GM21381 (cell line): ENCODE data around the gene PXDN.

Experiments
- ATAC-seq: cut with Tn5 transposase; IDR thresholded peaks from one replicate; pipeline ENCODE4 v1.9.1; 2021; ENCODE audit warnings: mild to moderate bottlenecking, moderate library complexity; ENCODE audit not compliant: unreplicated experiment

PXDN gene

GRCh38 chr2:1670636-1671035, 73.7 kb downstream of the PXDN start:
- no peak for ATAC-seq

- no peak for ATAC-seq
Measured at GRCh38 chr2:1665761-1666505, 78.4 kb downstream of the PXDN start.

- no peak for ATAC-seq
Measured at GRCh38 chr2:1664698-1665097, 79.6 kb downstream of the PXDN start.

- no peak for ATAC-seq
Measured at GRCh38 chr2:1664076-1664605, 80.2 kb downstream of the PXDN start.

- no peak for ATAC-seq
Measured at GRCh38 chr2:1663621-1664020, 80.7 kb downstream of the PXDN start.

- no peak for ATAC-seq
Measured at GRCh38 chr2:1662606-1663180, 81.6 kb downstream of the PXDN start.

GRCh38 chr2:1661891-1662605, 82.3 kb downstream of the PXDN start:
- ATAC-seq, result no peak

- ATAC-seq, result no peak
Measured at GRCh38 chr2:1660656-1661640, 83.4 kb downstream of the PXDN start.

GRCh38 chr2:1659951-1660565, 84.3 kb downstream of the PXDN start:
- ATAC-seq, result no peak

- no peak for ATAC-seq
Measured at GRCh38 chr2:1658394-1659151, 85.7 kb downstream of the PXDN start.

- no peak for ATAC-seq
Measured at GRCh38 chr2:1656961-1657841, 87.1 kb downstream of the PXDN start.

- no peak for ATAC-seq
Measured at GRCh38 chr2:1656326-1656960, 87.9 kb downstream of the PXDN start.

GRCh38 chr2:1655461-1655860, 88.9 kb downstream of the PXDN start:
- no peak for ATAC-seq

GRCh38 chr2:1654696-1655374, 89.5 kb downstream of the PXDN start:
- ATAC-seq, result no peak

GRCh38 chr2:1653956-1654695, 90.2 kb downstream of the PXDN start:
- ATAC-seq, result no peak

GRCh38 chr2:1652034-1652790, 92.1 kb downstream of the PXDN start:
- ATAC-seq, result no peak
